HUES6 (cell line): ENCODE results near the gene RASA4B.
A peak's percentile ranks its signal among the peaks of the same experiment; 100 is the strongest.
"Not testable (repeated sequence)": the region's sequence is repeated elsewhere in the genome, so short reads cannot be mapped to it uniquely, and the experiment has no call there.

Source experiments
- H3K27ac ChIP-seq: 2 replicates; pipeline ENCODE4 v1.7.0; 2013; ENCODE audit warnings: low read depth, mild to moderate bottlenecking, low read length, inconsistent platforms
- H3K27me3 ChIP-seq: 2 replicates; pipeline ENCODE4 v1.6.1; 2013; ENCODE audit warnings: low read length; ENCODE audit not compliant: control insufficient read depth, insufficient read depth
- H3K36me3 ChIP-seq: 2 replicates; pipeline ENCODE4 v1.6.1; 2013; ENCODE audit warnings: low read length; ENCODE audit not compliant: control insufficient read depth, insufficient read depth
- H3K4me1 ChIP-seq: 2 replicates; pipeline ENCODE4 v1.6.1; 2013; ENCODE audit warnings: low read length; ENCODE audit not compliant: control insufficient read depth, insufficient read depth
- H3K4me3 ChIP-seq: 2 replicates; pipeline ENCODE4 v1.5.1; 2013; ENCODE audit warnings: low read depth, low read length
- H3K9ac ChIP-seq: one replicate; pipeline ENCODE4 v1.6.1; 2013; ENCODE audit warnings: mild to moderate bottlenecking, low read length
- H3K9me3 ChIP-seq: 2 replicates; pipeline ENCODE4 v1.6.1; 2013; ENCODE audit warnings: low read depth, low read length; ENCODE audit not compliant: control insufficient read depth, insufficient read depth

Gene RASA4B

GRCh38 chr7:102531583-102531982, 14.0 kb upstream of the RASA4B start:
- H3K4me1 ChIP-seq, H3K4me3 ChIP-seq: not testable (repeated sequence)

GRCh38 chr7:102527822-102528793, 10.5 kb upstream of the RASA4B start:
- not testable (repeated sequence) for H3K4me3 ChIP-seq, H3K9ac ChIP-seq, H3K27ac ChIP-seq, H3K4me1 ChIP-seq, H3K9me3 ChIP-seq, H3K36me3 ChIP-seq, H3K27me3 ChIP-seq

More at GRCh38 chr7:102531583-102531982, 14.0 kb upstream of the RASA4B start:
- not testable (repeated sequence) for H3K27ac ChIP-seq, H3K9me3 ChIP-seq, H3K27me3 ChIP-seq, H3K36me3 ChIP-seq, H3K9ac ChIP-seq

GRCh38 chr7:102527182-102527581, 9.6 kb upstream of the RASA4B start:
- not testable (repeated sequence) for H3K36me3 ChIP-seq, H3K27me3 ChIP-seq

GRCh38 chr7:102524803-102525202, 7.2 kb upstream of the RASA4B start:
- not testable (repeated sequence) for H3K27me3 ChIP-seq, H3K4me1 ChIP-seq, H3K9me3 ChIP-seq, H3K4me3 ChIP-seq, H3K9ac ChIP-seq, H3K27ac ChIP-seq, H3K36me3 ChIP-seq

More at GRCh38 chr7:102527182-102527581, 9.6 kb upstream of the RASA4B start:
- H3K27ac ChIP-seq, H3K9ac ChIP-seq, H3K9me3 ChIP-seq, H3K4me3 ChIP-seq, H3K4me1 ChIP-seq: not testable (repeated sequence)

- H3K4me3 ChIP-seq, H3K27ac ChIP-seq, H3K27me3 ChIP-seq, H3K9me3 ChIP-seq, H3K36me3 ChIP-seq, H3K4me1 ChIP-seq, H3K9ac ChIP-seq: not testable (repeated sequence)
These were observed 3.2 kb upstream of the RASA4B start for GRCh38 chr7:102520797-102521196.

- H3K27me3 ChIP-seq, H3K9me3 ChIP-seq, H3K9ac ChIP-seq, H3K36me3 ChIP-seq, H3K4me1 ChIP-seq, H3K4me3 ChIP-seq, H3K27ac ChIP-seq: not testable (repeated sequence)
These were observed 626 bp downstream of the RASA4B start for GRCh38 chr7:102516951-102517350.

GRCh38 chr7:102515889-102516288, 1.7 kb downstream of the RASA4B start:
- H3K36me3 ChIP-seq, H3K9ac ChIP-seq, H3K9me3 ChIP-seq, H3K4me1 ChIP-seq, H3K4me3 ChIP-seq, H3K27me3 ChIP-seq, H3K27ac ChIP-seq: not testable (repeated sequence)

- H3K9ac ChIP-seq, H3K4me1 ChIP-seq, H3K36me3 ChIP-seq, H3K27ac ChIP-seq, H3K4me3 ChIP-seq, H3K27me3 ChIP-seq, H3K9me3 ChIP-seq: not testable (repeated sequence)
These were observed 2.5 kb downstream of the RASA4B start for GRCh38 chr7:102514881-102515721.

- not testable (repeated sequence) for H3K27me3 ChIP-seq, H3K36me3 ChIP-seq, H3K9ac ChIP-seq, H3K9me3 ChIP-seq, H3K27ac ChIP-seq, H3K4me1 ChIP-seq
- H3K4me3 ChIP-seq: peak overlapping the region; percentile 22; the same call in 1 of the 2 replicates
These were observed 4.8 kb downstream of the RASA4B start for GRCh38 chr7:102512642-102513221.

GRCh38 chr7:102511860-102512522, 5.6 kb downstream of the RASA4B start:
- H3K4me1 ChIP-seq, H3K4me3 ChIP-seq, H3K9me3 ChIP-seq, H3K27me3 ChIP-seq, H3K9ac ChIP-seq, H3K27ac ChIP-seq, H3K36me3 ChIP-seq: not testable (repeated sequence)
